ENCODE data around the gene FNIP2. TPM values are rescaled to one million over a fixed set of nuclear protein-coding genes. Genes with fewer than 3 reads are reported as not detected.

The FNIP2 gene
- total and polyA plus RNA-seq, 7 donors, result 15.6 to 92.1 (median 33.3) TPM

GRCh38 chr4:158903472-158904043 lies 134.7 kb downstream of the FNIP2 start:
- ATAC-seq (peak in 1 of 4 donors; percentile 34), DNase-seq (no peak)
- no peak for TF ChIP-seq CTCF (IDR thresholded peaks at IDR 0.05)
- intact Hi-C loops (cut with DNase I), result no loop called here
- Histone ChIP-seq H3K27me3 (ENCODE audit: insufficient read depth in 3 of 3, low read length in 2 of 3) (no peaks in the 10 kb centered on the region), H3K4me3 (no peak overlapping the region), H3K36me3 (ENCODE audit: insufficient read depth in 1 of 2, low read depth in 1 of 2) (peaks cover 10 to 48% of the 10 kb centered on the region in 2 donors), H3K27ac (no peak overlapping the region), H3K4me1 (no peaks in the 10 kb centered on the region), H3K9me3 (no peaks in the 10 kb centered on the region)
- WGBS, 3 donors, result 52 to 69% (median 69%) methylated on average over 3 of the region's 3 CpGs

DNA sequence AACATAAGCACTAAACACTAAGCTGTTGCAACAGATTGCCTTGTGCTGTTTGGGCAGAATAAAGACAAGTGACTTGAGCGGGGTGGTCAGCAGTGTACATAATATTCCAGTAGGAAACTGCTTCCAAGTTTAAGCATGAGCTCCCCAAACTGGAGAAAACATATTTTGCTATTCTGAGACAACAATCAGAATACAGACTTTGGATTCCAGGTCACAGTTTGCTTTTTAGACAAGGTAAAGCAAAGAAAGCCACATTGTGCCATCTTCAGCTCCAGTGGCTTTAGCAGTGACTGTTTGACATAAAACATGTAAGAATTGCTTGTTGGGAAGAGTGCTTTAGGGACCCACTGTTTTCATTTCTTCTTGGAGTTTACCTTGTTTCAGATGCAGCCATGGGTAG lies 136.0 kb downstream of the FNIP2 start:
- intact Hi-C loops (cut with DNase I), result no loop called here
- Histone ChIP-seq H3K27ac (no peak overlapping the region), H3K36me3 (ENCODE audit: insufficient read depth in 1 of 2, low read depth in 1 of 2) (peaks cover 10 to 48% of the 10 kb centered on the region in 2 donors), H3K27me3 (ENCODE audit: insufficient read depth in 3 of 3, low read length in 2 of 3) (no peaks in the 10 kb centered on the region), H3K9me3 (no peaks in the 10 kb centered on the region), H3K4me3 (no peak overlapping the region), H3K4me1 (no peaks in the 10 kb centered on the region)
- TF ChIP-seq CTCF (IDR thresholded peaks at IDR 0.05), result no peak
- WGBS, 3 donors, result 95 to 100% (median 100%) methylated on average over 1 of the region's 1 CpG
- DNase-seq (no peak), ATAC-seq (no peak)

GRCh38 chr4:158906073-158906472 lies 137.2 kb downstream of the FNIP2 start:
- 72 to 88% (median 83%) methylated on average over 3 of the region's 3 CpGs for WGBS, 3 donors
- Histone ChIP-seq H3K4me3 (no peak overlapping the region), H3K9me3 (no peaks in the 10 kb centered on the region), H3K27me3 (ENCODE audit: insufficient read depth in 3 of 3, low read length in 2 of 3) (no peaks in the 10 kb centered on the region), H3K4me1 (no peaks in the 10 kb centered on the region), H3K36me3 (ENCODE audit: insufficient read depth in 1 of 2, low read depth in 1 of 2) (peaks cover 10 to 48% of the 10 kb centered on the region in 2 donors), H3K27ac (no peak overlapping the region)
- no peak for DNase-seq
- intact Hi-C loops (cut with DNase I), result no loop called here
- TF ChIP-seq CTCF (IDR thresholded peaks at IDR 0.05), result no peak
- ATAC-seq, result no peak

- DNase-seq (no peak), ATAC-seq (no peak)
- intact Hi-C loops (cut with DNase I), result loop anchor here in 1 of 2 donors (5.0 kb wide), 1 partner anchor 265 kb away; no protein-coding TSS in a partner anchor
- 68 to 76% (median 72%) methylated on average over 2 of the region's 2 CpGs for WGBS, 3 donors
- no peak overlapping the region for H3K4me3 ChIP-seq
- no peaks in the 10 kb centered on the region for H3K27me3 ChIP-seq (ENCODE audit: insufficient read depth in 3 of 3, low read length in 2 of 3)
- no peaks in the 10 kb centered on the region for H3K36me3 ChIP-seq (ENCODE audit: insufficient read depth in 1 of 2, low read depth in 1 of 2)
- H3K4me1 ChIP-seq, result peaks cover 15% of the 10 kb centered on the region
- no peaks in the 10 kb centered on the region for H3K9me3 ChIP-seq
- TF ChIP-seq CTCF (IDR thresholded peaks at IDR 0.05), result no peak
- H3K27ac ChIP-seq, result no peak overlapping the region
Observed at GRCh38 chr4:158912390-158912789, 143.6 kb downstream of the FNIP2 start.

DNA sequence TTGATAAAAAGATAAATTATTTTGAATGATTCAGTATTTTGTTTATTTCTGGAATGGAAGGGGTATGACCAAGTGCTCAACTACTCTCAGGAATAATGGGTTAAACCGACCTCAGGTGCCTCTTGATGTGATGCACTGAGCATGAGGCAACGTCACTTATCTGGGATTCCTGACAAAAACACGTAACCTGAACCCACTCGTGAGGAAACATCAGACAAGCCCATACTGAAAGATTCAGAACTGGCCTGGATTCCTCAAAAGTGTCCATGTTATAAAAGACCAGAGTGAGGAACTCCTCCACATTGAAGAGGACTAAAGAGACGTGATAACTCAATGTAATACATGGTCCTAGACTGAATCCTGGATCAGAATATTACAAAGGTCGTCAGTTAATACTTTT lies 144.0 kb downstream of the FNIP2 start:
- H3K27ac ChIP-seq, result no peak overlapping the region
- H3K27me3 ChIP-seq (ENCODE audit: insufficient read depth in 3 of 3, low read length in 2 of 3), result no peaks in the 10 kb centered on the region
- H3K36me3 ChIP-seq (ENCODE audit: insufficient read depth in 1 of 2, low read depth in 1 of 2), result no peaks in the 10 kb centered on the region
- intact Hi-C loops (cut with DNase I), result loop anchor here in 1 of 2 donors (5.0 kb wide), 1 partner anchor 264 kb away; no protein-coding TSS in a partner anchor
- TF ChIP-seq CTCF (IDR thresholded peaks at IDR 0.05), result no peak
- WGBS, 3 donors, result 44 to 63% (median 55%) methylated on average over 6 of the region's 6 CpGs
- DNase-seq (no peak), ATAC-seq (peak in 2 of 4 donors; percentile 11 to 35)
- no peak overlapping the region for H3K4me3 ChIP-seq
- no peaks in the 10 kb centered on the region for H3K9me3 ChIP-seq
- H3K4me1 ChIP-seq, result peaks cover 15% of the 10 kb centered on the region
